Liver (tissue), 9 donors: ENCODE measurements around the gene RTP1. TPM values are rescaled to one million over a fixed set of nuclear protein-coding genes. Genes with fewer than 3 reads are reported as not detected.

Experiments
- DNase-seq: peaks from one replicate; pipeline ENCODE4 v3.0.0-alpha.2; 2017; ENCODE audit warnings: low spot score
- H3K27ac ChIP-seq, 2 donors: one replicate each; pipeline ENCODE4 v1.7.0; 2013; ENCODE audit warnings: inconsistent platforms in 2 of 2, low read length in 2 of 2, control low read depth in 1 of 2, low read depth in 1 of 2, mild to moderate bottlenecking in 1 of 2
- H3K27me3 ChIP-seq, 4 donors: one replicate each; pipeline versions ENCODE4 v1.6.1 to v1.7.0; 2013; ENCODE audit warnings: low read length in 3 of 4, inconsistent platforms in 1 of 4, mild to moderate bottlenecking in 1 of 4, moderate library complexity in 1 of 4; ENCODE audit not compliant: control insufficient read depth in 4 of 4, insufficient read depth in 4 of 4
- H3K36me3 ChIP-seq, 4 donors: one replicate each; pipeline versions ENCODE4 v1.6.1 to v1.7.0; 2013; ENCODE audit warnings: low read length in 3 of 4, mild to moderate bottlenecking in 3 of 4, low read depth in 1 of 4, moderate library complexity in 1 of 4; ENCODE audit not compliant: control insufficient read depth in 4 of 4, insufficient read depth in 3 of 4
- H3K4me1 ChIP-seq, 4 donors: one replicate each; pipeline versions ENCODE4 v1.6.1 to v1.7.0; 2013; ENCODE audit warnings: low read length in 3 of 4, mild to moderate bottlenecking in 3 of 4, moderate library complexity in 1 of 4; ENCODE audit not compliant: control insufficient read depth in 4 of 4, insufficient read depth in 4 of 4
- H3K4me3 ChIP-seq, 3 donors: one replicate each; pipeline versions ENCODE4 v1.6.1 to v1.7.0; 2013; ENCODE audit warnings: low read length in 3 of 3, control low read depth in 1 of 3, low read depth in 1 of 3, mild to moderate bottlenecking in 1 of 3
- H3K9ac ChIP-seq, 2 donors: one replicate each; pipeline ENCODE4 v1.7.0; 2013; ENCODE audit warnings: low read length in 2 of 2, mild to moderate bottlenecking in 2 of 2, moderate library complexity in 2 of 2, control low read depth in 1 of 2, low read depth in 1 of 2
- H3K9me3 ChIP-seq, 4 donors: one replicate each; pipeline versions ENCODE4 v1.6.1 to v1.7.0; 2013; ENCODE audit warnings: low read length in 3 of 4; ENCODE audit not compliant: control insufficient read depth in 4 of 4
- ATF3 ChIP-seq: IDR thresholded peaks from 2 replicates; pipeline ENCODE4 v1.6.1; 2016; ENCODE audit warnings: antibody characterized with exemption
- EGR1 ChIP-seq, 2 donors: IDR thresholded peaks; 2 replicates each; pipeline ENCODE4 v1.6.1; 2016 to 2018; ENCODE audit warnings: antibody characterized with exemption in 2 of 2, low read depth in 2 of 2
- FOXA1 ChIP-seq: IDR thresholded peaks from 2 replicates; pipeline ENCODE4 v1.6.1; 2016; ENCODE audit warnings: antibody characterized with exemption
- FOXA2 ChIP-seq: IDR thresholded peaks from 2 replicates; pipeline ENCODE4 v1.6.1; 2016; ENCODE audit warnings: antibody characterized with exemption
- GABPA ChIP-seq, 2 donors: IDR thresholded peaks in 1 of 2; conservative IDR thresholded peaks in 1 of 2; 2 replicates each; pipeline ENCODE4 v1.6.1; 2016; ENCODE audit warnings: antibody characterized with exemption in 2 of 2, mild to moderate bottlenecking in 1 of 2, moderate library complexity in 1 of 2
- HNF4A ChIP-seq, 2 donors: conservative IDR thresholded peaks; 2 replicates each; pipeline ENCODE4 v1.6.1; 2016; ENCODE audit warnings: antibody characterized with exemption in 2 of 2, mild to moderate bottlenecking in 2 of 2
- HNF4G ChIP-seq: IDR thresholded peaks from 2 replicates; pipeline ENCODE4 v1.6.1; 2016; ENCODE audit warnings: antibody characterized with exemption
- JUND ChIP-seq, 2 donors: IDR thresholded peaks; 2 replicates each; pipeline ENCODE4 v1.6.1; 2016; ENCODE audit warnings: antibody characterized with exemption in 2 of 2
- NR2F2 ChIP-seq: IDR thresholded peaks from 2 replicates; pipeline ENCODE4 v1.6.1; 2016; ENCODE audit warnings: antibody characterized with exemption
- RAD21 ChIP-seq, 2 donors: IDR thresholded peaks; 2 replicates each; pipeline ENCODE4 v1.6.1; 2016; ENCODE audit warnings: antibody characterized with exemption in 2 of 2, mild to moderate bottlenecking in 2 of 2
- RXRA ChIP-seq, 2 donors: IDR thresholded peaks; 2 replicates each; pipeline ENCODE4 v1.6.1; 2017 to 2018; ENCODE audit warnings: antibody characterized with exemption in 2 of 2, mild to moderate bottlenecking in 1 of 2
- SP1 ChIP-seq: IDR thresholded peaks from 2 replicates; pipeline ENCODE4 v1.6.1; 2018; ENCODE audit warnings: antibody characterized with exemption, mild to moderate bottlenecking
- TAF1 ChIP-seq: conservative IDR thresholded peaks from 2 replicates; pipeline ENCODE4 v1.6.1; 2016; ENCODE audit warnings: antibody characterized with exemption, mild to moderate bottlenecking
- YY1 ChIP-seq: IDR thresholded peaks from 2 replicates; pipeline ENCODE4 v1.6.1; 2016; ENCODE audit warnings: antibody characterized with exemption, mild to moderate bottlenecking
- ZBTB33 ChIP-seq: IDR thresholded peaks from 2 replicates; pipeline ENCODE4 v1.6.1; 2016; ENCODE audit warnings: antibody characterized with exemption
- WGBS: extraction: QIAGEN DNeasy Blood & Tissue Kit; methylation state at CpG from one replicate; pipeline ENCODE4 v1.1.7; 2013; 5-methylcytosine and 5-hydroxymethylcytosine counted together
- polyA plus RNA-seq, 2 donors: library from polyadenylated mRNA; stranded (reverse) in 1 of 2; unstranded in 1 of 2; fragments of 200-250 nt in 1 of 2; fragments of >200 nt in 1 of 2; fragmentation: Nextera tagmentation in 1 of 2; extraction: Ambion mirVana in 1 of 2; gene quantifications; one replicate each; pipeline versions ENCODE4 v1.2.1 to v1.2.3, GENCODE V29; 2013 to 2015
- total RNA-seq, 2 donors: library from RNA; depleted of rRNA; stranded (reverse); fragments of >200 nt; gene quantifications; one replicate each; pipeline ENCODE4 v1.2.3, GENCODE V29; 2014
- TF ChIP-seq, protein P1 (sequence below): fragments of 150-350 bp; IDR thresholded peaks from 2 replicates; pipeline ENCODE4 v1.5.1; 2017; ENCODE audit warnings: improper control_type of control experiment, low read depth, low read length; ENCODE audit not compliant: missing input control
- TF ChIP-seq, protein P2 (sequence below): IDR thresholded peaks from 2 replicates; pipeline ENCODE4 v1.6.1; 2016; ENCODE audit warnings: antibody characterized with exemption
- TF ChIP-seq, protein P3 (sequence below): IDR thresholded peaks from 2 replicates; pipeline ENCODE4 v1.6.1; 2016; ENCODE audit warnings: antibody characterized with exemption, mild to moderate bottlenecking
- donor health status: healthy.
- donor health status: healthy.
- donor health status: healthy.
- donor health status: healthy.
- donor health status: healthy.

Gene RTP1
- total and polyA plus RNA-seq, 4 donors: not detected

DNA sequence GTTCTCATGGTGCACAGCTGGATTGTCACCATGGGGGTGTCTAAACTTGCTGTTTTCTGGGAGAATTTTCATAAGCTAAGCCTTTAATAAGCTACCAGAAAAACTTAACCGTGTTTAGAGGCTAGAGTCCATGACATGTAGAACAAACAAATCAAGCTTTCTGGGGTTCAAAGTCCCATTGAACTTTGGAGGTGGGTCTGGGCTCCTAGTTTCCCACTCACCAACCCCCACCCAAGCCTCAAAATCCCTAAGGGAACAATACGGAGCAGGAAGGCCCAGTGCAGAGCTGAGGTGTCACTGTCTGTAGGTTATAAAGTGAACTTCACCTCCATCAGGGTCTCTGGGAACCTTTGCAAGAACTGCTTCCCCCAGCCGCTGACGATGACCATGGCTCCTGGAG, 25.5 kb downstream of the RTP1 start (continued):
- TF ChIP-seq EGR1 (IDR thresholded peaks at IDR 0.05; ENCODE audit: low read depth in 2 of 2) (no peak), RAD21 (IDR thresholded peaks at IDR 0.05) (peak; percentile 21 to 48), FOXA1 (no peak), YY1 (peak; percentile 82), HNF4A (conservative IDR thresholded peaks at IDR 0.05) (peak; percentile 96 to 98)
- TF ChIP-seq, protein P1, sequence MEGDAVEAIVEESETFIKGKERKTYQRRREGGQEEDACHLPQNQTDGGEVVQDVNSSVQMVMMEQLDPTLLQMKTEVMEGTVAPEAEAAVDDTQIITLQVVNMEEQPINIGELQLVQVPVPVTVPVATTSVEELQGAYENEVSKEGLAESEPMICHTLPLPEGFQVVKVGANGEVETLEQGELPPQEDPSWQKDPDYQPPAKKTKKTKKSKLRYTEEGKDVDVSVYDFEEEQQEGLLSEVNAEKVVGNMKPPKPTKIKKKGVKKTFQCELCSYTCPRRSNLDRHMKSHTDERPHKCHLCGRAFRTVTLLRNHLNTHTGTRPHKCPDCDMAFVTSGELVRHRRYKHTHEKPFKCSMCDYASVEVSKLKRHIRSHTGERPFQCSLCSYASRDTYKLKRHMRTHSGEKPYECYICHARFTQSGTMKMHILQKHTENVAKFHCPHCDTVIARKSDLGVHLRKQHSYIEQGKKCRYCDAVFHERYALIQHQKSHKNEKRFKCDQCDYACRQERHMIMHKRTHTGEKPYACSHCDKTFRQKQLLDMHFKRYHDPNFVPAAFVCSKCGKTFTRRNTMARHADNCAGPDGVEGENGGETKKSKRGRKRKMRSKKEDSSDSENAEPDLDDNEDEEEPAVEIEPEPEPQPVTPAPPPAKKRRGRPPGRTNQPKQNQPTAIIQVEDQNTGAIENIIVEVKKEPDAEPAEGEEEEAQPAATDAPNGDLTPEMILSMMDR: no peak

DNA sequence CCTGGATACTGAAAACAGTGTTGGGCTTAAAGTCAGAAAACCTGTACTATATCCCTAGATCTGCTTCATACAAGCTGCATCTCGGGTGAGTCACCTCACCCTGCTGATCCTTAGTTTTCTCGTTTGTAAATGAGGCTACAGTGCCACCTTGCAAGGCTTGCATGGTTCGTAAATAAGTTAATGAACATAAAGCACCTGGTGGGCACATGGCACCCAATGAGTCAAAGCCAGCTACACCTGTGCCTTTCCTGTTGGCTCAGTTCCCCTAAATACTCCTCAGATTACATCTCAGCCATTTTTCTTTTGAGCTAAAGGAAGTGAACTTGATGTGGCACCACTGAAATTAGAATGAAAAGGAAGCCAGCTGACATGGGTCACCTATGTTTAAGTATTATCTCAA, 26.5 kb downstream of the RTP1 start:
- peaks cover 2 to 42% (median 30%) of the 10 kb centered on the region in 4 donors for H3K4me1 ChIP-seq
- DNase-seq: no peak
- H3K4me3 ChIP-seq: no peak overlapping the region
- no peaks in the 10 kb centered on the region for H3K27me3 ChIP-seq
- peak overlapping the region in 1 of 2 donors; percentile 3 for H3K9ac ChIP-seq
- no peaks in the 10 kb centered on the region for H3K9me3 ChIP-seq
- TF ChIP-seq JUND (IDR thresholded peaks at IDR 0.05) (peak in 1 of 2 donors; percentile 32), ZBTB33 (no peak)
- peaks cover 0 to 36% (median 22%) of the 10 kb centered on the region in 4 donors for H3K36me3 ChIP-seq
- 59% methylated on average over 3 of the region's 3 CpGs for WGBS
- peak overlapping the region; percentile 62 to 73 for H3K27ac ChIP-seq

DNA sequence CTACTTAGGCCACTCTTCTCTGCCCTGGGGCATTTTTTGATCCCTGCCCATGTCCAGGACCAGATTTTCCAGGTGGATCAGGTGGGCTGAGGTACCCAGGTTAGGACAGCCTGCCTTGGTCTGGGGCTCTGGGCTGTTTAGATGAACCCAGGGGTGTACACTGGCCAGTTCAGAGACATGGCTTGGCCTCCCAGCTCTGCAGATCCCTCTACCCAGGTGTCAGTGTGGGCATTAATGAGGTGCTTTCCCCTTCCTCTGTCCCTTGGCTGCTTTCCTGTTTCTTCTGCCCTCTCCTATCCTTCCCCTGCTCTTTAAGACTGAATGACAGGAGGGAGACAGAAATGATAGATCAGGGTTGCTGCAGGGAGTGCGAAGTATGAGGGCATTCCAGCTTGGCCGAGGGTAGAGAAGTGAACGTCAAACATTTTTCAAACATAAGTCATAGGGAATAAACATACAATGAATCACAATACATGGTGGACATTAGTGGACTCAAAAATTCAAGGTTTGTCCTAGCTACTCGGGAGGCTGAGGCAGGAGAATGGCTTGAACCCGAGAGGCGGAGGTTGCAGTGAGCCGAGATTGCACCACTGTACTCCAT, 30.5 kb downstream of the RTP1 start:
- Histone ChIP-seq H3K9me3 (no peaks in the 10 kb centered on the region), H3K27me3 (no peaks in the 10 kb centered on the region), H3K4me1 (peaks cover 0 to 19% (median 11%) of the 10 kb centered on the region in 4 donors), H3K9ac (no peak overlapping the region), H3K36me3 (peaks cover 0 to 32% (median 17%) of the 10 kb centered on the region in 4 donors), H3K4me3 (no peak overlapping the region), H3K27ac (no peak overlapping the region)
- 93% methylated on average over 7 of the region's 7 CpGs for WGBS
- TF ChIP-seq NR2F2 (no peak), SP1 (no peak), JUND (IDR thresholded peaks at IDR 0.05) (no peak), GABPA (IDR thresholded peaks at IDR 0.05 in 1 of 2, conservative IDR thresholded peaks at IDR 0.05 in 1 of 2) (no peak), FOXA2 (no peak), RAD21 (IDR thresholded peaks at IDR 0.05) (no peak), HNF4A (conservative IDR thresholded peaks at IDR 0.05) (no peak), YY1 (no peak), ATF3 (no peak), EGR1 (IDR thresholded peaks at IDR 0.05; ENCODE audit: low read depth in 2 of 2) (no peak), RXRA (IDR thresholded peaks at IDR 0.05) (no peak), ZBTB33 (no peak), FOXA1 (no peak), HNF4G (no peak), TAF1 (no peak)
- TF ChIP-seq, protein P2, sequence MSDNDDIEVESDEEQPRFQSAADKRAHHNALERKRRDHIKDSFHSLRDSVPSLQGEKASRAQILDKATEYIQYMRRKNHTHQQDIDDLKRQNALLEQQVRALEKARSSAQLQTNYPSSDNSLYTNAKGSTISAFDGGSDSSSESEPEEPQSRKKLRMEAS: no peak
- TF ChIP-seq, protein P3, sequence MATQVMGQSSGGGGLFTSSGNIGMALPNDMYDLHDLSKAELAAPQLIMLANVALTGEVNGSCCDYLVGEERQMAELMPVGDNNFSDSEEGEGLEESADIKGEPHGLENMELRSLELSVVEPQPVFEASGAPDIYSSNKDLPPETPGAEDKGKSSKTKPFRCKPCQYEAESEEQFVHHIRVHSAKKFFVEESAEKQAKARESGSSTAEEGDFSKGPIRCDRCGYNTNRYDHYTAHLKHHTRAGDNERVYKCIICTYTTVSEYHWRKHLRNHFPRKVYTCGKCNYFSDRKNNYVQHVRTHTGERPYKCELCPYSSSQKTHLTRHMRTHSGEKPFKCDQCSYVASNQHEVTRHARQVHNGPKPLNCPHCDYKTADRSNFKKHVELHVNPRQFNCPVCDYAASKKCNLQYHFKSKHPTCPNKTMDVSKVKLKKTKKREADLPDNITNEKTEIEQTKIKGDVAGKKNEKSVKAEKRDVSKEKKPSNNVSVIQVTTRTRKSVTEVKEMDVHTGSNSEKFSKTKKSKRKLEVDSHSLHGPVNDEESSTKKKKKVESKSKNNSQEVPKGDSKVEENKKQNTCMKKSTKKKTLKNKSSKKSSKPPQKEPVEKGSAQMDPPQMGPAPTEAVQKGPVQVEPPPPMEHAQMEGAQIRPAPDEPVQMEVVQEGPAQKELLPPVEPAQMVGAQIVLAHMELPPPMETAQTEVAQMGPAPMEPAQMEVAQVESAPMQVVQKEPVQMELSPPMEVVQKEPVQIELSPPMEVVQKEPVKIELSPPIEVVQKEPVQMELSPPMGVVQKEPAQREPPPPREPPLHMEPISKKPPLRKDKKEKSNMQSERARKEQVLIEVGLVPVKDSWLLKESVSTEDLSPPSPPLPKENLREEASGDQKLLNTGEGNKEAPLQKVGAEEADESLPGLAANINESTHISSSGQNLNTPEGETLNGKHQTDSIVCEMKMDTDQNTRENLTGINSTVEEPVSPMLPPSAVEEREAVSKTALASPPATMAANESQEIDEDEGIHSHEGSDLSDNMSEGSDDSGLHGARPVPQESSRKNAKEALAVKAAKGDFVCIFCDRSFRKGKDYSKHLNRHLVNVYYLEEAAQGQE: no peak
- no peak for DNase-seq
